Type B pancreatic cell (in vitro differentiated cells): ENCODE measurements around the gene FGF5. TPM values are rescaled to one million over a fixed set of nuclear protein-coding genes. Genes with fewer than 3 reads are reported as not detected.

ENCODE experiments used
- DNase-seq: peaks from one replicate; pipeline ENCODE4 v3.0.0; 2021; ENCODE audit warnings: mixed read lengths; ENCODE audit not compliant: unreplicated experiment; ENCODE audit errors: extremely low spot score
- H3K27ac Mint-ChIP-seq: 2 replicates; pipeline ENCODE4 v1.8.0; 2021; ENCODE audit warnings: mild to moderate bottlenecking, mixed read lengths
- H3K27me3 Mint-ChIP-seq: 2 replicates; pipeline ENCODE4 v1.8.0; 2021; ENCODE audit warnings: mixed read lengths
- H3K36me3 Mint-ChIP-seq: 2 replicates; pipeline ENCODE4 v1.8.0; 2021; ENCODE audit warnings: mixed read lengths
- H3K4me1 Mint-ChIP-seq: one replicate; pipeline ENCODE4 v1.8.0; 2021; ENCODE audit warnings: mixed read lengths; ENCODE audit not compliant: unreplicated experiment
- H3K4me3 Mint-ChIP-seq: 2 replicates; pipeline ENCODE4 v1.8.0; 2021; ENCODE audit warnings: mild to moderate bottlenecking, mixed read lengths
- H3K9me3 Mint-ChIP-seq: 2 replicates; pipeline ENCODE4 v1.8.0; 2021; ENCODE audit warnings: mixed read lengths
- total RNA-seq: library from RNA; stranded (reverse); gene quantifications from 2 replicates; pipeline ENCODE4 v1.2.1, GENCODE V29; 2021; ENCODE audit warnings: low replicate concordance
- TF ChIP-seq, protein P1 (sequence below): fragments of 200-600 bp; sonication (generic); conservative IDR thresholded peaks from 2 replicates; pipeline ENCODE4 v1.5.0; 2021; ENCODE audit warnings: antibody characterized with exemption, mild to moderate bottlenecking

FGF5 gene
- total RNA-seq, 1 donor from 2014 or later: 0.75 TPM

DNA sequence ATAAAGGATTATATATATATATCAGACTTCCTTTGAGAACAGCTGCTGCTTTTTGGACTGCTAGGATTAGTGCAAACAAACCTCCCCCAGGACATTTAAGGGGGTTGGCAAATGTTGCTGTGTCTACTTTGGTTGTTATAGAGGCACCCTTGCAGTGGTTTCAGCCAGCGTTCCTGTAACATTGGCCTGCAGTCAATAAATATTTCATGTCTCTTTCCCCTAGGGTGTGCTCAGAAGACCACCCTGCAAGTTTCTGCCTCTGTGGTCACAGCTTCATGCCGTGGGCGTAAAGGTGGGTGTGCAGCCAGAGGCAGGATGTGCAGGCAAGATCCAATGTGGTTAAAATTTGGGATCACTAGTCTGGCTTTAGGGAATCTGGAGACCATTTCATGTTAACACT lies 28.9 kb downstream of the FGF5 start:
- H3K9me3 Mint-ChIP-seq: no peaks in the 10 kb centered on the region
- H3K27me3 Mint-ChIP-seq: peaks cover 18% of the 10 kb centered on the region
- H3K36me3 Mint-ChIP-seq: no peaks in the 10 kb centered on the region
- H3K4me3 Mint-ChIP-seq: no peak overlapping the region
- no peak overlapping the region for H3K27ac Mint-ChIP-seq
- H3K4me1 Mint-ChIP-seq: no peaks in the 10 kb centered on the region
- DNase-seq: no peak
- TF ChIP-seq, protein P1, sequence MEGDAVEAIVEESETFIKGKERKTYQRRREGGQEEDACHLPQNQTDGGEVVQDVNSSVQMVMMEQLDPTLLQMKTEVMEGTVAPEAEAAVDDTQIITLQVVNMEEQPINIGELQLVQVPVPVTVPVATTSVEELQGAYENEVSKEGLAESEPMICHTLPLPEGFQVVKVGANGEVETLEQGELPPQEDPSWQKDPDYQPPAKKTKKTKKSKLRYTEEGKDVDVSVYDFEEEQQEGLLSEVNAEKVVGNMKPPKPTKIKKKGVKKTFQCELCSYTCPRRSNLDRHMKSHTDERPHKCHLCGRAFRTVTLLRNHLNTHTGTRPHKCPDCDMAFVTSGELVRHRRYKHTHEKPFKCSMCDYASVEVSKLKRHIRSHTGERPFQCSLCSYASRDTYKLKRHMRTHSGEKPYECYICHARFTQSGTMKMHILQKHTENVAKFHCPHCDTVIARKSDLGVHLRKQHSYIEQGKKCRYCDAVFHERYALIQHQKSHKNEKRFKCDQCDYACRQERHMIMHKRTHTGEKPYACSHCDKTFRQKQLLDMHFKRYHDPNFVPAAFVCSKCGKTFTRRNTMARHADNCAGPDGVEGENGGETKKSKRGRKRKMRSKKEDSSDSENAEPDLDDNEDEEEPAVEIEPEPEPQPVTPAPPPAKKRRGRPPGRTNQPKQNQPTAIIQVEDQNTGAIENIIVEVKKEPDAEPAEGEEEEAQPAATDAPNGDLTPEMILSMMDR: no peak

DNA sequence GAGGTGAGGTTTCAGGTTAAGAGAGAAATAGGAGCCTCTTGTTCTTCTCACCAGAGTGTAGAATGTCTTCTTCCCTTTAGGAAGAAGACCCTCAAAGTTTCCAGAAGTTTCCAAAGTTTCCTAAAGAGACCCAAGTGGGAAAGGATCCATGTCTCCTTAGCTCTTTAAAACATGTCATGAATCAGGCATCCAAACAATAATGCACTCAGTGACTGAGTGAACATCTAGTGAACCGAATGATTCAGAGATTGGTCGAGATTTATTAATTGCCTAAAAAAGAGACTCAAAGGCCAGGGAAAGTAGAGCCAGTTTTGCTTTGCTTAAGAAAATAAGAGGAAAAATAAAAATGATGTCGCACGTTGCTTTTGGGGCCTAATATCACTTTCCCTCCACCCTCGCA lies 29.4 kb downstream of the FGF5 start:
- Mint-ChIP-seq H3K36me3 (no peaks in the 10 kb centered on the region), H3K4me1 (no peaks in the 10 kb centered on the region), H3K4me3 (no peak overlapping the region), H3K9me3 (no peaks in the 10 kb centered on the region), H3K27ac (no peak overlapping the region), H3K27me3 (peaks cover 18% of the 10 kb centered on the region)
- no peak for DNase-seq
- TF ChIP-seq, protein P1: no peak

DNA sequence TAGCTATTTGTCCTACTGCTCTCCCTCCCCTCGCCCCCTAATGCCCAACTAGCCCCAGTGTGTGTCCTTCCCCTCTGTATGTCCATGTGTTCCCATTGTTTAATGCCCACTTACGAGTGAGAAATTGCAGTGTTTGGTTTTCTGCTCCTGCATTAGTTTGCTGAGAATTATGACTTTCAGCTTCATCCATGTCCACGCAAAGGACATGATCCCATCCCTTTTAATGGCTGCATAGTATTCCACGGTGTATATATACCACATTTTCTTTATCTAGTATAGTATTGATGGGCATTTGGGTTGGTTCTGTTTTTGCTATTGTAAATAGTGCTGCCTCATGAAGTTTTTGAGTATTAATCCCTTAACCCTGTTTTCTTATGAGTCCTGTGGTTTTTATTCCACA lies 35.4 kb downstream of the FGF5 start:
- H3K27ac Mint-ChIP-seq: no peak overlapping the region
- H3K4me1 Mint-ChIP-seq: no peaks in the 10 kb centered on the region

DNA sequence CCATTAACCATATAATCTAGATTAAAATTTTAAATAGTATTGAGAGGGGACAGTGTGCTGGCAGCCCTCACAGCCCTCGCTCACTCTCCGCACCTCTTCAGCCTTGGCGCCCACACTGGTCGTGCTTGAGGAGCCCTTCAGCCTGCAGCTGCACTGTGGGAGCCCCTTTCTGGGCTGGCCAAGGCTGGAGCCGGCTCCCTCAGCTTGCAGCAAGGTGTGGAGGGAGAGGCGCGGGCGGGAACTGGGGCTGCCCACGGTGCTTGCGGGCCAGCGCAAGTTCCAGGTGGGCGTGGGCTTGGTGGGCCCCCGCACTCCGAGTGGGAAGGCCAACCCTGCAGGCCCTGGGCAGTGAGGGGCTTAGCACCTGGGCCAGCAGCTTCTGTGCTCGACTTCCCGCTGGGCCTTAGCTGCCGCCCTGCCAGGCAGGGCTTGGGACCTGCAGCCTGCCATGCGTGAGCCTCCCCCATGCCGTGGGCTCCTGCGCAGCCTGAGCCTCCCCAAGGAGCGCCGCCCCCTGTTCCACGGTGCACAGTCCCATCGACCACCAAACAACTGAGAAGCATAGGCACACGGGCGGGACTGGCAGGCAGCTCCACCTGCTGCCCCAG lies 36.3 kb downstream of the FGF5 start:
- Mint-ChIP-seq H3K9me3 (no peaks in the 10 kb centered on the region), H3K4me3 (no peak overlapping the region), H3K36me3 (no peaks in the 10 kb centered on the region), H3K4me1 (peaks cover 6% of the 10 kb centered on the region), H3K27me3 (peaks cover 41% of the 10 kb centered on the region), H3K27ac (no peak overlapping the region)
- TF ChIP-seq, protein P1: no peak
- DNase-seq: no peak

More for the DNA sequence above, 35.4 kb downstream of the FGF5 start:
- TF ChIP-seq, protein P1: no peak
- H3K27me3 Mint-ChIP-seq: peaks cover 38% of the 10 kb centered on the region
- no peak for DNase-seq
- H3K9me3 Mint-ChIP-seq: no peaks in the 10 kb centered on the region
- H3K36me3 Mint-ChIP-seq: no peaks in the 10 kb centered on the region
- H3K4me3 Mint-ChIP-seq: no peak overlapping the region

DNA sequence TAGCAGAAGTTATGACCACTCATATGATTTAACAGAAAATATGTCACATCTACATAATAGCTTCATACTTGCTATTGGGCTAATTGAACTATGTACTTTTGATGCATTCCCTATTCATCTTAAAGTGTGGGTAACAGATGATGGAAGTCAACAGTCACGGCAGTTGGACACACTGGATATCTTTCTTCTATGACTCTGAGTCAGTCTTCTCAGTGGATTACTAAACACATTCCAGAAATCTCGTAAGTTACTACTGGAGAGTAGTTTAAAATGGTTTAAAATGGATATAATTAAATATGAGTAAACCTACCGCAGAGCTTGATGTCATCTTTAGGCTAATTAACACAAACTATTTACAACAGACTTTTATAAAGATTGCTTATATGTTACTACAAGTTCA lies 39.0 kb downstream of the FGF5 start:
- Mint-ChIP-seq H3K27me3 (peaks cover 59% of the 10 kb centered on the region), H3K4me1 (peaks cover 8% of the 10 kb centered on the region), H3K4me3 (no peak overlapping the region), H3K9me3 (no peaks in the 10 kb centered on the region), H3K27ac (no peak overlapping the region), H3K36me3 (no peaks in the 10 kb centered on the region)
- TF ChIP-seq, protein P1: no peak
- no peak for DNase-seq

DNA sequence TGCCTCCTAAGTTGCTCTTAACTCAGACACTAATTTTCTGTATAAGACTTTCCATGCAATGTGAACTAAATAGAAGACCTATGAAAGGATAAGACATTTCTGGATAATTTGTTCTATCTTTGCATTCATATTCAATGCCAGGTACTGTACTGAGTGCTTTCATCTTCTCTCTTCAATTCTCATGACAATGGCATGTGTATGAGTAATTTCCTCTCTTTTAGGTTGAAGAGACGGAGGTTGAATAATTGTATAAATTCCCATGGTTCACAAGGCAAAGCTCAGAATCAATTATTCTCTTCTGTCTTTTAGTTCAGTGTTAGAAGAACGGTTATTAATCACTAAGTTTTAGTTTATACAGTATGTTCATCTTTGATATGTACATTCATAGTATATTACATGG lies 39.8 kb downstream of the FGF5 start:
- TF ChIP-seq, protein P1: no peak
- H3K27ac Mint-ChIP-seq: no peak overlapping the region
- peaks cover 8% of the 10 kb centered on the region for H3K4me1 Mint-ChIP-seq
- DNase-seq: no peak
- H3K9me3 Mint-ChIP-seq: no peaks in the 10 kb centered on the region
- peaks cover 58% of the 10 kb centered on the region for H3K27me3 Mint-ChIP-seq
- no peak overlapping the region for H3K4me3 Mint-ChIP-seq
- no peaks in the 10 kb centered on the region for H3K36me3 Mint-ChIP-seq
